Activated CD8-positive, alpha-beta T cell treated with anti-CD3 and anti-CD28 coated beads, Interleukin-2, amount 10 ng/mL, durations not matched to agents 7 days and 5 days (primary cell): ENCODE results near the gene PPRC1. TPM values are rescaled to one million over a fixed set of nuclear protein-coding genes. Genes with fewer than 3 reads are reported as not detected.

Experiments
- ATAC-seq: fragments of 150-1000 bp; cut with Tn5 transposase; one replicate; pipeline ENCODE4 v1.10.0; 2021; ENCODE audit warnings: moderate library complexity
- CTCF ChIA-PET: fragments of 350-600 bp; sonication (Branson Sonifier 250); formaldehyde crosslinking; loops from one replicate; lab custom pipeline; 2021; ENCODE audit warnings: antibody characterized with exemption; lab: Charles Lee
- POLR2A ChIA-PET: fragments of 350-600 bp; sonication (Branson Sonifier 250); formaldehyde crosslinking; loops from one replicate; lab custom pipeline; 2021; ENCODE audit warnings: antibody characterized with exemption; lab: Charles Lee
- DNase-seq: peaks from one replicate; pipeline ENCODE4 v3.0.0-alpha.2; 2020
- H3K27ac Mint-ChIP-seq: one replicate; pipeline ENCODE4 v1.8.0; 2021; ENCODE audit warnings: mild to moderate bottlenecking, mixed read lengths
- H3K27me3 Mint-ChIP-seq: one replicate; pipeline ENCODE4 v1.8.0; 2021; ENCODE audit warnings: low read depth, mixed read lengths
- H3K36me3 Mint-ChIP-seq: one replicate; pipeline ENCODE4 v1.8.0; 2021; ENCODE audit warnings: low read depth, mixed read lengths
- H3K4me1 Mint-ChIP-seq: one replicate; pipeline ENCODE4 v1.8.0; 2021; ENCODE audit warnings: low read depth, mixed read lengths
- H3K4me3 Mint-ChIP-seq: one replicate; pipeline ENCODE4 v1.8.0; 2021; ENCODE audit warnings: mild to moderate bottlenecking, mixed read lengths
- H3K9me3 Mint-ChIP-seq: one replicate; pipeline ENCODE4 v1.8.0; 2022; ENCODE audit warnings: mixed read lengths; ENCODE audit not compliant: insufficient read depth
- total RNA-seq, 2 experiments: library from RNA; stranded (reverse); gene quantifications; one replicate each; pipeline ENCODE4 v1.2.3, GENCODE V29; 2021

PPRC1 gene
- total RNA-seq, 2 experiments from 2014 or later: 56.5 to 58.9 TPM

- peak within 1 kb of the TSS; percentile 98 for H3K4me3 Mint-ChIP-seq
- peaks cover 46% of the 10 kb centered on the region for H3K4me1 Mint-ChIP-seq
- ATAC-seq (peak; percentile 95), DNase-seq (peak; percentile 100)
- peak within 1 kb of the TSS; percentile 98 for H3K27ac Mint-ChIP-seq
- no peaks in the 10 kb centered on the region for H3K9me3 Mint-ChIP-seq
- POLR2A ChIA-PET: interaction anchor here (0.6 to 2.0 kb wide), 11 partner anchors 8 to 245 kb away, joined by 3 to 6 read pairs (median 3); partner anchors contain the start of genes HPS6, NFKB2 and PPRC1
- CTCF ChIA-PET: interaction anchor here (0.9 to 4.6 kb wide), 9 partner anchors 13 to 310 kb away, joined by 3 to 29 read pairs (median 4); partner anchors contain the start of genes NFKB2 and PPRC1
- H3K27me3 Mint-ChIP-seq: no peaks in the 10 kb centered on the region
- H3K36me3 Mint-ChIP-seq: peaks cover 80% of the 10 kb centered on the region
These were observed 19.1 kb downstream of the PPRC1 start, which contains the start of gene NOLC1 for GRCh38 chr10:102151774-102152544. Gene NOLC1, plus strand, starts transcription at chr10:102152389. Its CDS starts 22 bp downstream, at chr10:102152411.

- Mint-ChIP-seq H3K27ac (peak overlapping the region; percentile 98), H3K4me1 (peaks cover 49% of the 10 kb centered on the region), H3K27me3 (no peaks in the 10 kb centered on the region), H3K36me3 (peaks cover 80% of the 10 kb centered on the region), H3K9me3 (no peaks in the 10 kb centered on the region), H3K4me3 (peak overlapping the region; percentile 98)
- ATAC-seq: peak; percentile 42
- peak; percentile 55 for DNase-seq
- ChIA-PET POLR2A (interaction anchor here (0.6 to 2.0 kb wide), 8 partner anchors 12 to 245 kb away, joined by 3 to 6 read pairs (median 4); partner anchors contain the start of genes NFKB2 and PPRC1), CTCF (interaction anchor here (0.9 to 4.6 kb wide), 9 partner anchors 13 to 309 kb away, joined by 3 to 29 read pairs (median 4); partner anchors contain the start of genes NFKB2 and PPRC1)
These were observed 19.7 kb downstream of the PPRC1 start for GRCh38 chr10:102152545-102152890.

GRCh38 chr10:102153093-102153620, 20.3 kb downstream of the PPRC1 start:
- Mint-ChIP-seq H3K4me1 (peaks cover 53% of the 10 kb centered on the region), H3K27ac (peak overlapping the region; percentile 98), H3K9me3 (no peaks in the 10 kb centered on the region), H3K4me3 (peak overlapping the region; percentile 98), H3K36me3 (peaks cover 80% of the 10 kb centered on the region), H3K27me3 (no peaks in the 10 kb centered on the region)
- POLR2A ChIA-PET: interaction anchor here (1.7 to 2.0 kb wide), 2 partner anchors 21 to 243 kb away, joined by 4 to 6 read pairs; partner anchors contain the start of genes NFKB2 and PPRC1
- ATAC-seq: no peak
- DNase-seq: no peak
- CTCF ChIA-PET: interaction anchor here (1.7 to 4.6 kb wide), 4 partner anchors 15 to 199 kb away, joined by 5 to 29 read pairs (median 8); partner anchors contain the start of gene PPRC1

GRCh38 chr10:102154466-102155116, 21.8 kb downstream of the PPRC1 start:
- Mint-ChIP-seq H3K27ac (peak overlapping the region; percentile 72), H3K4me1 (peaks cover 58% of the 10 kb centered on the region), H3K27me3 (no peaks in the 10 kb centered on the region), H3K36me3 (peaks cover 80% of the 10 kb centered on the region), H3K9me3 (no peaks in the 10 kb centered on the region), H3K4me3 (peak overlapping the region; percentile 52)
- ATAC-seq (no peak), DNase-seq (no peak)
- ChIA-PET POLR2A (no interaction called here), CTCF (interaction anchor here (1.1 to 4.6 kb wide), 4 partner anchors 15 to 198 kb away, joined by 3 to 29 read pairs (median 6); partner anchors contain the start of gene PPRC1)

- ChIA-PET CTCF (interaction anchor here (1.2 to 4.9 kb wide), 5 partner anchors 12 to 296 kb away, joined by 3 to 43 read pairs (median 3); partner anchors contain the start of gene NFKB2), POLR2A (no interaction called here)
- H3K36me3 Mint-ChIP-seq: peaks cover 81% of the 10 kb centered on the region
- peaks cover 39% of the 10 kb centered on the region for H3K4me1 Mint-ChIP-seq
- no peak for DNase-seq
- no peaks in the 10 kb centered on the region for H3K27me3 Mint-ChIP-seq
- no peaks in the 10 kb centered on the region for H3K9me3 Mint-ChIP-seq
- no peak for ATAC-seq
- H3K4me3 Mint-ChIP-seq: no peak overlapping the region
- peak overlapping the region; percentile 17 for H3K27ac Mint-ChIP-seq
These were observed 24.4 kb downstream of the PPRC1 start for GRCh38 chr10:102157224-102157623.

GRCh38 chr10:102159051-102159597, 26.3 kb downstream of the PPRC1 start:
- no peak overlapping the region for H3K4me3 Mint-ChIP-seq
- ATAC-seq: no peak
- POLR2A ChIA-PET: no interaction called here
- H3K9me3 Mint-ChIP-seq: no peaks in the 10 kb centered on the region
- peak overlapping the region; percentile 52 for H3K27ac Mint-ChIP-seq
- DNase-seq: no peak
- H3K27me3 Mint-ChIP-seq: no peaks in the 10 kb centered on the region
- H3K4me1 Mint-ChIP-seq: peaks cover 32% of the 10 kb centered on the region
- peaks cover 75% of the 10 kb centered on the region for H3K36me3 Mint-ChIP-seq
- CTCF ChIA-PET: interaction anchor here (1.3 to 4.9 kb wide), 2 partner anchors 10 to 30 kb away, joined by 3 to 43 read pairs; no protein-coding TSS in a partner anchor

GRCh38 chr10:102159831-102160230, 27.0 kb downstream of the PPRC1 start:
- Mint-ChIP-seq H3K4me1 (peaks cover 25% of the 10 kb centered on the region), H3K27ac (peak overlapping the region; percentile 20), H3K36me3 (peaks cover 70% of the 10 kb centered on the region), H3K9me3 (no peaks in the 10 kb centered on the region), H3K27me3 (no peaks in the 10 kb centered on the region), H3K4me3 (no peak overlapping the region)
- CTCF ChIA-PET: interaction anchor here (1.1 to 4.9 kb wide), 4 partner anchors 9 to 319 kb away, joined by 3 to 43 read pairs (median 3); no protein-coding TSS in a partner anchor
- ATAC-seq: no peak
- POLR2A ChIA-PET: interaction anchor here (1.0 kb wide), 1 partner anchor 8 kb away, joined by 3 read pairs; no protein-coding TSS in a partner anchor
- DNase-seq: no peak

GRCh38 chr10:102163342-102163989, 30.6 kb downstream of the PPRC1 start:
- H3K4me3 Mint-ChIP-seq: no peak overlapping the region
- no peak for DNase-seq
- H3K27ac Mint-ChIP-seq: no peak overlapping the region
- H3K4me1 Mint-ChIP-seq: peaks cover 8% of the 10 kb centered on the region
- ATAC-seq: no peak
- H3K36me3 Mint-ChIP-seq: peaks cover 40% of the 10 kb centered on the region
- ChIA-PET POLR2A (no interaction called here), CTCF (no interaction called here)
- H3K9me3 Mint-ChIP-seq: no peaks in the 10 kb centered on the region
- no peaks in the 10 kb centered on the region for H3K27me3 Mint-ChIP-seq

GRCh38 chr10:102167861-102168260, 35.0 kb downstream of the PPRC1 start:
- no peaks in the 10 kb centered on the region for H3K27me3 Mint-ChIP-seq
- no peak for ATAC-seq
- ChIA-PET POLR2A (no interaction called here), CTCF (interaction anchor here (1.2 to 6.2 kb wide), 9 partner anchors 9 to 336 kb away, joined by 4 to 105 read pairs (median 13); partner anchors contain the start of genes GBF1 and SUFU)
- peaks cover 9% of the 10 kb centered on the region for H3K36me3 Mint-ChIP-seq
- no peaks in the 10 kb centered on the region for H3K9me3 Mint-ChIP-seq
- DNase-seq: no peak
- peaks cover 12% of the 10 kb centered on the region for H3K4me1 Mint-ChIP-seq
- no peak overlapping the region for H3K4me3 Mint-ChIP-seq
- no peak overlapping the region for H3K27ac Mint-ChIP-seq

GRCh38 chr10:102170602-102171001, 37.8 kb downstream of the PPRC1 start:
- no peak overlapping the region for H3K27ac Mint-ChIP-seq
- POLR2A ChIA-PET: interaction anchor here (0.7 kb wide), 1 partner anchor 174 kb away, joined by 3 read pairs; no protein-coding TSS in a partner anchor
- peaks cover 10% of the 10 kb centered on the region for H3K4me1 Mint-ChIP-seq
- CTCF ChIA-PET: interaction anchor here (1.1 to 6.2 kb wide), 22 partner anchors 12 to 413 kb away, joined by 3 to 105 read pairs (median 7); partner anchors contain the start of genes ELOVL3, GBF1 and PPRC1
- H3K27me3 Mint-ChIP-seq: no peaks in the 10 kb centered on the region
- H3K9me3 Mint-ChIP-seq: no peaks in the 10 kb centered on the region
- no peaks in the 10 kb centered on the region for H3K36me3 Mint-ChIP-seq
- DNase-seq (no peak), ATAC-seq (no peak)
- no peak overlapping the region for H3K4me3 Mint-ChIP-seq
